Measurements from ENCODE around the gene CFAP100.

- TF ChIP-seq YY1 (IDR thresholded peaks at IDR 0.05; ENCODE audit: low read depth) = no peak
- TF ChIP-seq CEBPB (IDR thresholded peaks at IDR 0.05) = no peak
- TF ChIP-seq TEAD4 (IDR thresholded peaks at IDR 0.05) = no peak
- TF ChIP-seq TCF12 (IDR thresholded peaks at IDR 0.05; ENCODE audit: low read depth) = no peak
- TF ChIP-seq FOXM1 (IDR thresholded peaks at IDR 0.05; ENCODE audit: borderline replicate concordance, low read depth) = no peak
- TF ChIP-seq RAD21 (IDR thresholded peaks at IDR 0.05; ENCODE audit: low read depth) = no peak
These were observed 13.4 kb downstream of the CFAP100 start for GRCh38 chr3:126408099-126408498.

All from Ishikawa (cell line).